Measurements from ENCODE around the gene SORBS2.

Gene SORBS2

DNA sequence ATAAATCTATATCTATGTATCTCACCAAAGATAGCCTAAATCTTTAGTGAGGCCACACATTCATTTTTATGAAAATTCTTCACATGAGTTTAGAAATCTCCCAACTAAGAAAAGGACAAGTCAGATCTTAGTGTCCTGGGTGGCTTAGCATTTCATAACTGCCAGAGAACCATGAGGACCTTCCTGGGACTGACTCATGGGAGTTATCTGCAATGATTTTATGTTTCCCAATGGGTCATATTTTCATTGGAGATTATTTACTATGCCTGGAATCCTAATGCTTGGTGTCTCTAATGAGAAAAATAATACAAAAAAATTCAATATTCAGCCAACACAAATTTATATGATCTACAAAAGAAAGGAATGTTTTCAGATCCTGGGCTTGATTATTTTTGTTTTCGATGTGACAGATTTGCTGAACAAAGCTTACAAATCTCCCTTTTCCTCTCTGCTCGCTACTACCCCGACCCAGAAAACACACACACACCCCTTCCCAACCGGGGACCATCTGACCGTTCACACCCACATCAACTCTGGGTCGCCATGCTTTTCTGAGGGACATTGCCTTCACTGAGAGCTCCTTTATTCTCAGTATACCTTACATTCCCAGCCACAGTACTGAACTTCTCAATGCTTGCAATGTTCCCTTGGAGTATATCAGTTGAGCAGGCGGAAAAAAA lies 40.1 kb downstream of the SORBS2 start:
- no peak for DNase-seq

DNA sequence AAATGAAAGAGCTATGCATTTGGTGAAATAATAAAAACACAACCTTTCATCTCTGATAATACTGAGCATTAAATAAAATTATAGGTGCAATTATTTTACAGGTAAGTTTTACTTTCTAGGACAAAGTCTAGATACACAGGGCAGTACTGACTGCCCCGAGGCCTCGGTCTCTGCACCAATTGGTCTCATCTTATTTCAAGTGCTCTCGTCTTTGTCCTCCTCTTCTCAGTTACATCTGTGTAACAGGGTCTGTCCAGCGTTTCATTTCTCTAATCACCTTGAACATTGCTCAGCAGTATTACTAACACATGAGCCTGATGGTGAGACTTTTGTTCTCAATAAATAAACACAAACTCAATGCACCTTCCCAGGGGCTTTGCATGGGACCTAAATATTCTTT lies 44.5 kb downstream of the SORBS2 start:
- no peak for DNase-seq

DNA sequence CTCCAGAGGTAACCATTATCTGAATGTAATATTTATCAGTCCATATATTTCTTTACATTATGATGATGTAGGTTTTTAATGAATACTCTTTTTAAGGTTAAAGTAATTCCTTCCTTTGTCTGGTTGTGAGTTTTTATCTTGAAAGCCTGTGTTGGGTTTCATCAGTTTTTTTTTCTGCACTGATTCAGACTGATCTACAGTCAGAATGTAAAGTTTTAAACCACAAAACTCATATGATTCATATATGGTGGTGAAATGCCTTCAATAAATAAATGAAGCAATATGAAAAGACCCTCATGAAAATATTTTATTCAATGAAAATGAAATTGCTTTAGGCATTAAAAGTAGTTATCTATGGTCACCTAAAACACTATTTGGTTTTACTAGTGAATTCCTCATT lies 47.1 kb downstream of the SORBS2 start:
- no peak for DNase-seq

- DNase-seq: no peak
Measured at GRCh38 chr4:185761352-185762235, 50.4 kb downstream of the SORBS2 start.

DNA sequence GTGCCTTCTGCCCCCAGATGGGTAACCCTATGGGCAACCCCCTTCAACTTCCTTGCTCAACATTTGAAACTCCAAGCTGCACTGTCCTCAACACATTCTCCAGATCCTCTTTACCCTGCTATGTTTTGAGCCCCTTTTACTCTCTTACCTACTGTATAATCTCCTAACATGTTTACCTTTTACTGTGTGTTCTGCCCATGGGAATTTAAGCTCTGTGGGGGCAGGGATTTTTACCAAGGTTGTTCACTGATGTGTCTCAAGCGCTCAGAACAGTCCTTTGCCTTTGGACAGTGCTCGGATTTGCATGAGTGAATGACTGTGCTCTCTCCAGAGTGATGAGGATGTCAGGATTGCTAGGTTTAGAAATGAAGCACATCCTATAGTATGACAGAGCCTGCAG lies 53.2 kb downstream of the SORBS2 start:
- no peak for DNase-seq

- DNase-seq: no peak
Measured at GRCh38 chr4:185755451-185755850, 56.5 kb downstream of the SORBS2 start.

- DNase-seq: no peak
Measured at GRCh38 chr4:185754961-185755360, 57.0 kb downstream of the SORBS2 start.

GRCh38 chr4:185752872-185753271 lies 59.1 kb downstream of the SORBS2 start:
- no peak for DNase-seq

DNA sequence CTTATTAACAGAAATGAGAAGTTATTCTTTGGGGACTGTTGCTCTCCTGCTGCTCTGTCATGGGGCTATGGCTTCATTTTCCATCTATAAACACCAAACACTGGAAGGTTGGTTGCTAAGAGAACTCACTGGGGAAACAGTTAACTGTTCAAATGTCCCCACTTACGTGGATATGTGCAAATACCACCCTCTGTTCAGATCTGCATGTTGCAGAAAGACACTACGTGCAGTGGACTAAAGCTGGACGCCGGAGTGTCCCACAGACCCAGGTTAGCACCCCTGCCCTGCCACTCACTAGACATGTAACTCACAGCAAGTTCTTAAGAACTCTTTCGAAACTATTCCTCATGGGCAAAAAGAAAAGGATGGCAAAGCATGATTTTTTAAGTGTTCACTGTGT lies 62.1 kb downstream of the SORBS2 start:
- DNase-seq: no peak

- DNase-seq: no peak
Measured at GRCh38 chr4:185748901-185749390, 63.0 kb downstream of the SORBS2 start.

- DNase-seq: no peak
Measured at GRCh38 chr4:185745891-185746290, 66.1 kb downstream of the SORBS2 start.

DNA sequence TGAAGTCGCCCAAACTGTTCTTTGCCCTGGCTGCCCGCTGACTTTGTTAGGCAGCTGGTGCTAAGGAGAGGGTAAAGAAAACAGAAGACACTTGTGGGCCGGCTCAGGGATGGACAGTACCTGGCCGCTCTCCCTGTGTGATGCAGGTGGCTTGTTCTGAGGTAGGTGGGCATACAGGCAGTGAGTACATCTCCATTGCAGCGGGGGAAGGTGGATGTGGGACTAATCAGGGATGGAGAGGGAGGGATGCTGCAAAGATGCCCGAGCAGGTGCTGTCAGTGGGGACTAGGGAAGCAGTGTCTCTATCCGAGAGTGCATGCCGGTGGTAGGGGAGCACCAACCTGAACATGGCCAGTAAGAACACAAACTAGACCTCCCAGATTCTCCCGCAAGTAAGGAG lies 67.0 kb downstream of the SORBS2 start:
- DNase-seq: no peak

- no peak for DNase-seq
Measured at GRCh38 chr4:185744488-185744862, 67.5 kb downstream of the SORBS2 start.

DNA sequence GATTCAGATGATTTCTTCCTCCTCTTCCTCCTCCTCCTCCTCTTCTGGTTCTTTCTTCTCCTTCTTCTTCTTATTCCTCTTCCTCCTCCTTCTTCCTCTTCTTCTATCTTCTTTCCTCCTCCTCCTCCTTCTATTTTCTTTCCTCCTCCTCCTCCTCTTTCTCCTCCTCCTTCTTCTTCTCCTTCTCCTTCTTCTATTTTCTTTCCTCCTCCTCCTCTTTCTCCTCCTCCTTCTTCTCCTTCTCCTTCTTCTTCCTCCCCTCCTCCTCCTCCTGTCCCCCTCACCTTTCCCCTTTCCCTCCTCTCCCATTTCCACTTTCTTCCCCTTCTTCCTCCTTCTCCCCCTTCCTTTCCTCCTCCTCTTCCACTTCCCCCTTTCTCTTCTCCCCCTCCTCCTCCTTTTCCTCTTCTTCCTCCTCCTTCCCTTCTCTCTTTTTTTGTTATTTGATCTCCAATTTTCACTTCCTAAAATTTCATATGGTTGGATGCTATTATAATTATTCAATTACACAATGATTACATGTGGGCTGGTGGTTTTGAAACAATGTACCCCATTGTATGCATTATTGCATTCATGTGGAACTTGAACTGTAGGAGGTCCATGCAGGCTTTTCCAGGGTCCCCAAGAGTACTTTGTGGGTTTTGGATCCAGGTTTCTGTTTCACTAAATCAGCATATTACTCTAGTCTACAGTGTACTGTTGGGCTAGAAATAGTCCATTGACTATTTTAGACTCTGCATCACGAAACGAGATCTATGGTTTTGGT lies 68.1 kb downstream of the SORBS2 start:
- no peak for DNase-seq

DNA sequence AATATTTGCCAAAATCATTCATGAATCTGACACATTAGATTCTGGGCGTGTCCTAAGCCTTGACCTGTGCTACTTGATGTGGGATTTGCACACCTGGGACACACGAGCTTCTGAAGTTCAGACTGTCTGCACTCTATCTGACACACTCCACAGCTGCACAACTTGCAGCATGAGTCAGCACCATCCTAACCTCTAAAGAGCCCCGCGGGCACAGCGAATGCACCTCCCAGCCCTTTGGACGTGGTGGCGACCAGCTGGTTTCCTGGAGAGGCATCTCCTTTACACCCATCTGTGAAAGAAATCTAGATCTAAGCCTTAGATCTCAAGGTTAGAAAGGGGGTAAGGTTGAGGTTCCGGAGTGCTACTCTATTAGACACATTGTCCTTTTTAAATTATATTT lies 69.2 kb downstream of the SORBS2 start:
- no peak for DNase-seq

DNA sequence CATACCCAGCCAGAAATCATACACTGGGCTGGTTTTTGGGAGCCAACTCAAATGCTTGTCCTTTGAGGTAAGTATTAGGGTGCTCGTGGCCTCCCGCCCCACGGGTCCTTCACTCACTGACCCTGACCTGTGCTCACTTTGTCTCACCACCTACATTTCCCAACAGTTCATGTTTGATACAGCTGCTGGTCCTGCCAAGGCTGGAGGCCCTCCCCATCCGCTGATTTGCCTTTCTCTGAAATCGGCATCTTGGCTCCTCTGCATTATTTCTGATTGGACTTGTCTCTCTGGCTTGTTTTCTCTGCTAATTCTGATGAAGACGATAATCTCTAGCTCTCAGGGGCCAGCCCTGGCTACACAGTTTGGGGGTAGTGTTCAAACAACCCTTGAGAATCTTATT lies 70.2 kb downstream of the SORBS2 start:
- DNase-seq: no peak

GRCh38 chr4:185740471-185740873 lies 71.5 kb downstream of the SORBS2 start:
- DNase-seq: no peak

GRCh38 chr4:185738820-185739219 lies 73.2 kb downstream of the SORBS2 start:
- no peak for DNase-seq

- DNase-seq: no peak
Measured at GRCh38 chr4:185738038-185738552, 73.9 kb downstream of the SORBS2 start.

GRCh38 chr4:185737489-185738037 lies 74.4 kb downstream of the SORBS2 start:
- no peak for DNase-seq

- DNase-seq: no peak
Measured at GRCh38 chr4:185736882-185737281, 75.1 kb downstream of the SORBS2 start.

DNA sequence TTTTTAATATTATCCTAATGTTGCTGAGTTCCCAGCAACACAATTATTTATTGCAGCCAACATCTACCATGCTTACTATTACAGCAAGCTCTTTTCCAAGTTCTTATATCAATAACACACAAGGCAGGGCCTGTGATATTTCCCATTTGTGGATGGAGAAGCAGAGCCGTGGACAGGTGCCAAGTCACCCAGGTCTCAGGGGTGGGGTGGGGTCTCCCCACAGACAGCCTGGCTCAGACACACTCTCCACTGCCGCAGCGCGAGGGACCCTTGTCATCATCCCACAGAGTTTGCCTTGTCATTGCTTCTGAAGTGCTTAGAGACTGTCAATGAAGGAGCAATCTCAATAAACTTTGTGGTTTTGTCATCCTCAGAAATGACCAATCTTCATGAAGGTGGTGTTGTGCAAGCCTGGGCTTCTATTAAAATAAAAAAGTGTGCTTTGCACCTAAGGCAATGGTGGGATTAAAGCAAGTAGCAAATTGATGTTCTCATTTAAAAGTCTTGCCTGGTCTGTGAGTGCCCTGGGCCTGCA lies 76.1 kb downstream of the SORBS2 start:
- DNase-seq: no peak

- no peak for DNase-seq
Measured at GRCh38 chr4:185734930-185735329, 77.1 kb downstream of the SORBS2 start.

All from activated CD4-positive, alpha-beta T cell treated with anti-CD3 and anti-CD28 coated beads, Interleukin-2, amount 50 U/mL, for 1 hour (primary cell).